ENCODE data around the gene LTC4S. TPM values are rescaled to one million over a fixed set of nuclear protein-coding genes. Genes with fewer than 3 reads are reported as not detected.

Gene LTC4S
- total RNA-seq, 1 donor from 2014 or later: 12.8 TPM

DNA sequence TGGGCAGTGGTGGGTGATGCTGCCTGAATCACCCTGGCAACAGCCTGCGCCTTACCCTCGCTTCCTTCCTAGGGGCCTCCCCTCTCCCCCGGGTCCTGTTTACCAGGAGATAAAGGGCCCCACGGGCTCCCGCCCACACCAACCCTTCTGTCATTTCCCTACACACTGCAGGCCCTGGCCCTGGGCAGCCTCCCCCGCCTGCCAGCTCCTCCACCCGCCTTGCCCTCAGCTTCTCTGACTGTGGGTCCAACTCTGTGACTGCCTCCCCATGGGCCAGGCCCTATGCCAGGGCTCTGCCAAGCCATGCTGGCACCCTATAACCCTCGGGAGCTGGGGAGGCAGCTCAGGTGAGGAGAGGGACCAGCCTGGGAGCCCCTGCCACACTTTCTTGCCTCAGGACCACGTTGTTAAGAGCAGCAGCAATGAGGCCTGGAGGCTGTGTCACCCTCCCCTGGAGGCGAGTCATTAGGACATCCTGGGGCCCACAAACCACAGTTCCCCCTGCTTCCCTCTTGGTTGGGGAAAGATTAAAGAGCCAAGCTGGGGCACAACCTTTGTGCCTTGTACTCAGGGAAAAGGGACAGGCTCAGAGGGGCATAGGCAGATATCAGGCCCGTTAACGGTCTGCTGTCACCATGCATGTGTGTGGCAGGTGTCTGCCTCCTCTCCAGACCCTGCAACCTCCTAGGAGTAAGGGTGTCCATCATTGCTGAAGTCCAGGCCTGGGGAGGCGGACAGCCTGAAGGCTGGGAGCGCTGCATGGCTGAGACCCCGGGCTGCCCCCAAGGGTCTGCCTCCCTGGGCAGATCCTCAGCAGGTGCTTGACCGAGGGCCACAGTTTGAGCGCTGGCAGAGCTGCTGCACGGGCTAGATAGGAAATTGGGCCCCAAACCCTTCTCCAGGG, 10.1 kb downstream of the LTC4S start:
- intact Hi-C loops (cut with DNase I): no loop called here
- DNase-seq (ENCODE audit: low spot score): no peak

DNA sequence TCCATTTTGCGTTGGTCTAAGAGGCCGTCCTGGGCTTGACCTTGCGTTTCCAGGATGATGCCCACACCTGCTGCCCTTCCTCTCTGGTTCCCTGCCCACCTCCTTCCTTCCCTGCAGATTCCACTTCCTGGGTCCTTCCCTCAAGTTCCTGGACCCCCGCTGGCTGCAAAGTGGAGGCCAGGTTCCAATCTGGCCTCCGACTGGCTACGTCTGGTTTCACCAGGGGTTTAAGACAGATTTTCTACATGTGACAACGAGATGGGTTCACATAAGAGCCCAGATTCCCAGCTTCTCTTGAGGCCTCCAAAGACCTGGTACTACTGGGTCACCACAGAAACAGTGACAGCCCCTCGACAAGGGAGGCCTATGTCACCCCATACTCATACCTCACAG, 10.8 kb downstream of the LTC4S start:
- intact Hi-C loops (cut with DNase I): no loop called here
- DNase-seq (ENCODE audit: low spot score): no peak

DNA sequence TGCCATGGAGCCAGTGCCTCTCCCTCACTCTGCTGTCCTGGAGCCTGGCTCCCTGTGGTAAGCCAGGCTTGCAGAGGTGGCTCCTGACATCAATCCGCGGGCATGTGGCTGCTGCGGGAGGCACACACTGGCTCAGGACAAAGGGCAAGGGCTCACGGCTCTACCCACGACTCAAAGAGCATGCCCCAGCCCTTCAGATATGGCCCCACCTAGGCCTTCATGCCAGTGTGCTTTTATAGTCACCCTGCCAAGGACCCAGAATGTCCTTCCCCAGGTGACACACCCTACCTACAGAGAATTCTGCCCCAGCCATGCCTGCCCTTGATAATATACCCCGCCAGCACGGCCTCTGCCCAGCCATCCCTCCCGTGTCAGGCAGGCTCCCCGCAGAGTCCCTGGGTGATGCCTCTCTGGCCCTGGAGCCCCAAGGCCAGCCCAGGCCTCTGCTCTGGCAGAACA, 11.3 kb downstream of the LTC4S start:
- DNase-seq (ENCODE audit: low spot score): peak; percentile 79
- intact Hi-C loops (cut with DNase I): loop anchor here (5.0 kb wide), 1 partner anchor 102 kb away; the partner anchor contains the start of gene TBC1D9B

DNA sequence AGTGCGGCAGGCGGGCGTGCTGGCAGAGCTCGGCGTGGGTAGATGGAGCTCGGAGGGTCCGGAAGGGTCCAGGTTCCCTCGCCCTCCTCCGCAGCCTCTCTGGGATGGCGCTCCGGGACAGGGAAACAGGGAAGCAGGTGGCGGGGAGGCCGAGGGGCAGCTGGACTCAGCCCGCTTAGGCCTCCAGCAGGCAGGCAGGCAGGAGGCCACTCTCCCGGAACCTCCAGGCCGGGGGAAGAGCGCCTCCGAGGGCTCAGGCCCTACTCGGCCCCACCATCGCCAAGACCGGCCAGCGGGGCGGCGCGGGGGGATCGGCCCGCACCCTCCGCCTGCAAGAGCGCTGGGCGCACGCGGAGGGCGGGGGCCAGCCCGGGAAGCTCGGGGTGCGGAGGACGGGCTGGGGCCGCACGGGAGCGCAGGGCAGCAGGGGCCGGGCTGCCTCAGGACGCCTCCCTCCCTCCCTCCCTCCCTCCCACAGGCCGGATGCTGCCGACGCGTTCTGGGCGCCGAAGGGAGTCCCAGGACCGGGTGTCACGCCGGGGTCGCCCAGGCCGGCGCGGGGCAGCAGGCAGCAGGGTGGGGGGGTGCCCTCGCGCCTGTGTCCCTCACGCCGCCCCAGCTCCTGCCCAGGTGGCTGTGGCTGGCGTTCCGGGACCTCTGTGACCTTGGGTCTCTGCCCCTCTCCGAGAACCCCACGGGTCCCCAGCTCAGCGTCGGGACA, 11.9 kb downstream of the LTC4S start:
- intact Hi-C loops (cut with DNase I): loop anchor here (1.0 to 5.0 kb wide), 2 partner anchors 16 to 102 kb away; partner anchors contain the start of gene TBC1D9B
- no peak for DNase-seq (ENCODE audit: low spot score)

DNA sequence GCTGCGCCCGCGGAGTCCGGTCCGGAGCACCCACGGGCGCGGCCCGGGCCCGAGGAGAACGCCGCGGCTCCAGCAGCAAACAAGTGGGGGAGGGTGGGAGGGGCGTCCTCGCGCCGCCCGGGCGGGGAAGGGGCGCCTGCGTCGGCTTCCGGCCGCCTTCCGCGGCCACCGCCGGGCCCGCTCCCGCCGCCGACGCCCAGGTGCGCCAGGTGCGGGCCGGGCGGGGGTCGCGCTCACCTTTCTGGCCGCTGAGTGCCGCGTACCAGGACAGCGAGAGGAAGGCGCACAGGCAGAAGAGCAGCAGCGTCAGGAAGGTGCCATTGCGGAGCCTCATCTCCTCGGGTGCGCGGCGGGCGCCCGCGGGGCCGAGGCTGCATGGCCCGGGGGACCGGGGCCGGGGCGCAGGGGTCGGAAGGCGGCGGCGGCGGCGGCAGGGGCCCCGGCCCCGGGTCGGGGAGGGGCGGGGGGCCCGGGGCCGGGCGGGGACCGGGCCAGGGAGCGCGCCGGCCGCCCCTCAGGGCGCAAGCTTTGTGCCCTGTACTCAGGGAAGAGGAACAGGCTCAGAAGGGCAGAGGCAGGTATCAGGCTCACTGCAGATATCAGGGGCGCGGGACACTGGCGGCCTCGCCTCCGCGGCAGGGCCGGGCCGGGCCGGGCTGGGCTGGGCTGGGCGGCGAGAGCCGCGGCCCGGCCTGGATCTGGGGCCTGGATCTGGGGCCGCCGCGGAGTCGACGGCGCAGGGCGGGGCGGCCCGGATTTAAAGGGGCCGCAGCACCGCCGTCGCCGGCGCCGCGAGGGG, 12.7 kb downstream of the LTC4S start, which contains the start of gene MGAT4B:
Gene MGAT4B (minus strand): TSS at position 617 of the 799 bp plus-strand sequence. CDS start 283 bp downstream, at position 334.
- DNase-seq (ENCODE audit: low spot score): peak; percentile 90
- intact Hi-C loops (cut with DNase I): loop anchor here (1.0 to 5.0 kb wide), 2 partner anchors 15 to 101 kb away; partner anchors contain the start of gene TBC1D9B

DNA sequence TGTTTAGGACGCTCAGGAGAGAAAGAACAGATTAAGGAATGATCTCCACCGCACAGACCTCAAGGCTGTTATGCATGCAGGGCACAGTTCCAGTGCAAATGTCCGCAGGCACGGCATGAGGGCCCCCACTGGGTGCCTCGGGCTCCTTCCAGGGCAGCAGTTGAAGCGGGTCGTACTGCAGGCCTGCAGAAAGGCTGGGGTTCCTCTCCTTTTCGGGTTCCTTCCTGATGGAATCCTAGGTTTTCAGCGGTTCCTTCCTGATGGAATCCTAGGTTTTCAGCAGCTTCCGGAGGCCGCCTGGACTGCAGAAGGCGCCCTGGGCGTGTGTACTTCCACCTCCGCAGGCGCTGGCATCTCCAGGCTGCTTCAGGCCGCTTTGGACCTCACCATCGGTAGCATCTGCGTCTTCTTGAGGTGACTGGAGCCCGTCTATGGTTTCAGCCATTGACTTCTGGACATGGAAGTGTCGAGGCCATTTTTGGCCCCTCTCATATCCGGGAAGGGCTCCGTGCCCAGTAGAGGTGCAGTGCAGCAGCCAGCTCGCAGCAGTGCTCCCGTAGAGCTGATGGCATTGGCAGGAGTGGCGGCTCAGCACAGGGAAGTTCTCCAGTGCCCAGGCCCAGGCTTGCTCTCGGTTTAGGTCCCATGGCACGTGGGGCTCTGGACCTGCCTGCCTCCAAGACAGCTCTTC, 18.5 kb downstream of the LTC4S start:
- DNase-seq (ENCODE audit: low spot score): no peak
- intact Hi-C loops (cut with DNase I): no loop called here

DNA sequence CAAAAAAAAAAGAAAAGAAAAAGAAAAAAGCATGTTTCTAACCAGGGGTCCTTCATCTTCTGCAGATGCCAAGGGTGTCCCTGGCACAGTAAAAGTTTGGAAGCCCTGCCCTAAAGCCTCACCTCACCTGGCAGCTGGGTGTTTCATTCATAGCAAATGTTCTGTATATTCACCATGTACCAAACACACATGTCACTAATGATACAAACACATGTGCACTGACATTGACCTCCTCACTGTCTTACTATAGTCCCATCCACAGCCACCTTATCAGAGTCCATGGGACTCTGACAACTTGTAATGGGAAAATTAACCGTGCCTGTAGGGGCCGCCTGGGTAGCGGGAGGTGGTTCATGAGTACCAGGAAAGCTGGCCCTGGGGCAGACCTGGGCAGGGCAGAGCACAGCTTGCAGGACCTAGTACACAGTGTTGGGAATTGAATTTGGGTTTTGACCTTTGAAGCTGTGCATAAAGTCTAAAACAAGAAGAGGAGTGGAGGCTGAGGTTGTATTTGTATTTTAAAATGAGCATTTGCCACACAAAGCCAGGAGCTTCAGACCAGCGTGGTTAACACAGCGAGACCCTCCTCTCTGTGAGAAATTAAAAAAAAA, 19.3 kb downstream of the LTC4S start:
- no peak for DNase-seq (ENCODE audit: low spot score)
- intact Hi-C loops (cut with DNase I): no loop called here

DNA sequence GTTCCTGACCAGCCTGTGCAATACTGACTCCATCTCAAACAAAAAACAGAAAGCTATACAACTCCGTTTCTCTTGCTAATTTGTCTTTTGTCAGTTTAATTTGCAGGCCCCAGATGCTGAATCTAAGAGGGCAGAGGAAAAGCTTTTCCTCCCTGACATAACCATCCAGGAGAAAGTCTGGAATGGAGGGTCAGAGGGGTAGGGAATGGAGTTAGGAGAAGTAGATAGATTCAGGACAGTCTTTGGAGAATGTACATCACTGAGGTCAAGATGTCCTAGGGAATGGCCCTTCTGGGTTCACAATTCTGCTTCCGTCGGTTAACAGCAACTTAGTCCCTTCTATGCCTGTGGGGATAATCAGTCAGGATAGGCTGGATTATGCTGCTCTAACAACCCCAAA, 20.3 kb downstream of the LTC4S start:
- intact Hi-C loops (cut with DNase I): no loop called here
- DNase-seq (ENCODE audit: low spot score): no peak

DNA sequence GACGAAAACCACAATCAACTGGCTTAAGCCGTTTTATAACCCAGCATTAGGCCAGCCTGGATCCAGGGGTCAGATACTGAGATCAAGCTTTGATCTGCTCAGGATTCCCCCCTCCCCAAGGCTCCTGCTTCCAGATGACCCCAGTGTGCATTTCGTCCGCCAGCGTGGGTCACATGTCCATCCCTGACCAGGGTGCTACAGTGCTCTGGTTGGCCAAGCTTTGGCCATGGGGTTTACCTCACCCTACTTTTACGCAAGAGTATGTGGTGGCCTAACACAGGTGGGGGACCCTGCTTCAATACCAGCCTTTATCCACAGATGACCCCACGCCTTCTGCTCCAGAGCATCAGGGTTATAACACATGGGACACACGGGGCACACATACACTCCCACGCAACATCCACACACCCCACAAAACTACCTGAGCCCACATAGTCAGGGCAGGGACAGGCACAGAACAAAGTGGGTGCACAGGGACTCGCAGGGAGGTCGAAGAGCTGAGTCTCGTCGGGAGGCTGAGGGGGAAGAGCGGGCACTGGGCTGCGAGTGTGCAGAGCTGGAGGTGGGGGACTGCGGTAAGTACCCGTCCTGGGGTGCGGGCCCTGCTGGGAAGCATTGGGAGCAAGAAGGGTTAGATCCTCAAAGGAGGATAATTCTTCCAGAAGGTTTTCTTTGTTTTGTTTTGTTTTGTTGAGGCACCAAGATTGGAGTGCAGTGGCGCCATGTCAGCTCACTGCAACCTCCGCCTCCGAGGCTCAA, 21.9 kb downstream of the LTC4S start:
- intact Hi-C loops (cut with DNase I): no loop called here
- no peak for DNase-seq (ENCODE audit: low spot score)

DNA sequence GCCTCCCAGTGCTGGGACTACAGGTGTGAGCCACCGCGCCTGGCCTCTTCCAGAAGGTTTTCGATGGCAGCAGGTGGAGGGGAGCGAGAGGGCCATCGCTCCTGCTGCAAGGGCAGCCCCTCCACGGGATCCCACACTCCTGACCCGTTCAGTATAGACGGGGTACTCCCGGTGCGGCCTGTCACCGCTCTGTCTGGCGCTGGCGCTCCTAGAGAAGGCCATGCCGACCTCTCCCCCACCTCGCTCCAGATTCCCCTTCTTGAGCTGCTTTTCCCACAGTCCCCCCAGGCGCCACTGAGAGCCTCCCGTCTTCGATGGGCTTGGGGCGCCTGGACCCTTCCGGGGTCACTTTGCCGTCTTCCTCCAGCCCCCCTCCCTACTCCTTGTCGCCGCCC, 22.6 kb downstream of the LTC4S start:
- intact Hi-C loops (cut with DNase I): no loop called here
- DNase-seq (ENCODE audit: low spot score): no peak

DNA sequence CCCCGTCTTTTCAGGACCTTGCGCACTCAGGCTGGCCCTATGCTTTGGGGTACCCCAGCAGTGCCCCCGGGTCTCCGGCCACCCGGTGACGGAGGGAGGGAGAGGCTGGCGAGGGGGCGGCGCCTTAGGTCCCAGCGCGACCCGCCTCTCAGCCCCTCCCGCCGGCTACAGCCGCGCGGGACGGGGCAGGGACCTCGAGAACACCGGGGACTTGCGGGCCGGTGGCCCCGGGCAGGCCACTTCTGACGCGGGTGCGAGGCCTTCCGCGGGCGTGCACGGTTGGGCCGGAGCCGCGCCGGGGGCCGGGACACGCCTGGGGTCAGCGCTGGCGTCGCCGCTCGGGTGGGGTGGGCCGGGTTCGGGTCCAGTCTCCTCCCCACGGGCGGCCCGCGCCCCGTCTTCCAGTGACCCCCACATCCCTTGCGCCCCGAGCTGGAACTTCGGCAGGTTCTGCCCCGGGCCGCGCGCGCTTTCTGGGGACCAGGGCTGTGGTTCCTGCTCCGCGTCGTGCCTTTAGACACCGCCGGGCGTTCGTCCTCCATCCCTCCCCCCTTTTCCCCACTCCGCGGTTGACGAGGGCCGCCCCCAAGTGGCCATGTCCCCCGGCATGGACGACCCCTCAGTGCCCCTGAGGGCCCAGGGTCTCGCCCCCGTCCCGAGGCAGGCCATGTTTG, 23.1 kb downstream of the LTC4S start:
- intact Hi-C loops (cut with DNase I): no loop called here
- DNase-seq (ENCODE audit: low spot score): no peak

DNA sequence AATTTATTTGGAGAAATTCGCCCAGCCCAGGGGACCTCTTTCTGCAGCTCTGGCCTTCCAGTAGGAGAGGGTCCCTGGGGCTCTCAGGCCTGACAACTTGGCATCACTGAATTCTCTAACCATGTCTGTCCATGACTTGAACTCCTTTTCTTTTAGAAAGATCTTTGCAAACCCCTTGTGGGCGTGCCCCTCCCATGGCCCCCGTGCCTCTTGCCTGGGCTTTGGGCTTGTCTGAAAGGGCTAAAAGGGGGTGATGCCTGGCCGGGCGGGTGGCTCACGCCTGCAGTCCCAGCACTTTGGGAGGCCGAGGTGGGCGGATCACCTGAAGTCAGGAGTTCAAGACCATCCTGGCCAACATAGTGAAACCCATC, 23.7 kb downstream of the LTC4S start:
- no peak for DNase-seq (ENCODE audit: low spot score)
- intact Hi-C loops (cut with DNase I): no loop called here

DNA sequence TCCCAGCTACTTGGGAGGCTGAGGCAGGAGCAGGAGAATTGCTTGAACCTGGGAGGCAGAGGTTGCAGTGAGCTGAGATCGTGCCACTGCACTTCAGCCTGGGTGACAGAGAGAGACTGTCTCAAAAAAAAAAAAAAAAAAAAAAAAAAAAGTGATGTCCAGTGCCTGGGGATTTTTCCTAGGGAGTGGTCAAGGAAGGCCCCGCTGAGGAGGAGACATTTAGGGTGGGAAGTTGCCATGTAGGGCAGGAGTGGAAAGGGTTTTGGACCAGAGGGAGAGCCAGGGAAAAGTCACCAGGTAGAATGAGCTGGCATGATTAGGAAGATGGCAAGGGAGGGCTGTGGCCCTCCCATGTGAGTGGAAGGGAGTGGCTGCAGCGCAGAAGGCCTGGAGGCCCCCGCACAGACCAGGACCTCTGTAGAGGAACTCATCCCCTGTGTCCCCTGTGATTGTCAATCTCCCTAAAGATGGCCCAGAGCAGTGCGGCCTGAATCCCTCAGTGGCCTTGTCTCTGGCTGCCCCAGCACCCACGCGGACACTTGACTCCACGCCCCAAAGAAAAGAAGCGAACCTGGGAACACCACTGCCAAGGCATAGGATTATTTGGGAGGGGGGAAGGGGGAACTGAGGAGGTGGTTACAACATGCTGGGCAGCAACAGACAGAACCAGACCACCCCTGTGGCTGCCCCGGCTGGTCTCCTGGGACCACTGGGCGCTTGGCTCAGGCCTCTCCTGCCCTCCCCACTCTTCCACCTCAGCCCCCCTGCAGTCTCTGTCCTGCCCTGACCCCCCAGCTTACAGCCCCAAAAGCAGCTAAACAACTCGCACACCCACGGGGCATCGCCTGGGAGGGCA, 24.3 kb downstream of the LTC4S start:
- no peak for DNase-seq (ENCODE audit: low spot score)
- intact Hi-C loops (cut with DNase I): loop anchor here (2.0 kb wide), 1 partner anchor 41 kb away; the partner anchor contains the start of gene MRNIP

DNA sequence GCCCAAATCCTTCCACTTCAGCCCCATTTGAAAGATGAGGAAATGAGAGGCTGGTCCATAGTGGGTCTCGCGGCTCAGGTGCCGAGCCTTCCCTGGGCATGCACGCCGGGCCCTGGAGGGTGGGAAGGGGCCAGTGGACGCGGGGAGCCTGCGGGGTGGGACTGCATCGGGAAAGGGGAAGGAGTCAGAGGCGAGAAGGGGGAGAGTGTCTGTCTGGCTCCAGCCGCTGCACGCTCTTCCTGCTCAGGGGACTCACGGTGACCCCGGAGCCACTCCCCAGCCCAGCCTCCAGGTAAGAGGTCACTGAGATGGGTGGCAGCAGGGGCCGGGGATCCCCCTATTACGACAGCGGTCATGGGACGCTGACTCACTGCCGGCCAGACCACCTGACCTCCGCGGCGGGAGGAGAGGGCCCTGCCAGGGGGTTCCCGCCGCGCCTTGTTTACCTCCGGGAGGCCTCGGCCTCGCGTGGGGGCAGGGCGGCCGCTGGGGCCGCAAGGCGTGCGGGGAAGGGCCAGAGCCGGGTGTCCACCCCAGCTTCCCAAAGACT, 25.0 kb downstream of the LTC4S start:
- DNase-seq (ENCODE audit: low spot score): peak; percentile 97
- intact Hi-C loops (cut with DNase I): loop anchor here (2.0 kb wide), 1 partner anchor 40 kb away; the partner anchor contains the start of gene MRNIP

DNA sequence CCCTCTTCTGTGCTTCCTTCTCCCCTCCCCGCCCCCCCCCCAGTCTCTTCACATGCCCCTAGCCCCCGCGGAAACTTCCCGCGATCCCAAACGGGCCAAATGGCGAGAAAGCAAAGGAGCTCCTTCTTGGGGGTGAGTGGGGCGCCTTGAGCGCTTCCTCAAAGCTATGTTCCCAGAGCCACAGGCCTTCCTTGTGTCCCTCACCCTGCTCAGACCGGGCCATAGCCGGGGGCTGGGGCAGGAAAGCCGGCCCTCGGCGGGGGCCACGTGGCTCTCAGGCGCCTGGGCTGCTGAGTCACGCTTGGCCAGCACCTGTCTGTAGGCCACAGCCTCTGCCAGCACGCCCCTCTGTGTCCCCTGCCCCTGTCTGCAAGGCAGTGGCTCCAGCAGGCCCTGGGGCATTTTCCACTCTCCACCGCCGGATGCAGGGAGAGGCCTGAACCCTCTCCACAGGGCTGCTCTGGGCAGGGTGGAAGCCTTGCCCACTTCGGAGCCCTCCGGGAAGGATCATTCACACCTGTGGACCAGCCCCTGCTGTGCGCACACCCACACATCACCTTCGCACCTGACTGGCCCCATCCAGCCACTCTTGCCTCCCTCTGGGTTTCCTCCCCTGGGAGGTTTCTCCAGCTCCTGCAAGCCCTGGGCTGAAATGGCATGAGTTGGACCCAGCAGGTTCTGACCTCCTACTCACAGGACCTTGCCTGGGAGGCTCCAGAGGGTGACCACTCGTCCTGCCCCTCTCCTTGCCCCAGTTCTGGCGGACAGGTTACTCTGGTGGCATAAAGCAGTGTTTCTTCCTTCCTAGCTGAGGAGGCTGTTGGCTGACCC, 25.7 kb downstream of the LTC4S start:
- intact Hi-C loops (cut with DNase I): loop anchor here (2.0 kb wide), 1 partner anchor 39 kb away; the partner anchor contains the start of gene MRNIP
- peak; percentile 90 for DNase-seq (ENCODE audit: low spot score)
